PC-9 (cell line): ENCODE measurements around the gene RPS27.
"Not testable (repeated sequence)": the region's sequence is repeated elsewhere in the genome, so short reads cannot be mapped to it uniquely, and the experiment has no call there.

Experiments used
- CTCF ChIP-seq: fragments of 200-600 bp; sonication (generic); conservative IDR thresholded peaks from 2 replicates; pipeline ENCODE4 v1.6.1; 2017; ENCODE audit warnings: mixed run types, antibody characterized with exemption, mild to moderate bottlenecking, moderate library complexity
- EZH2 ChIP-seq: fragments of 200-600 bp; sonication (generic); IDR thresholded peaks from 2 replicates; pipeline ENCODE4 v1.8.0; 2017; ENCODE audit warnings: antibody characterized with exemption, low read depth

- not testable (repeated sequence) for TF ChIP-seq CTCF, EZH2
Observed at GRCh38 chr1:153996882-153997281, 6.3 kb downstream of the RPS27 start.
